ENCODE measurements around the gene PCNX4. TPM values are rescaled to one million over a fixed set of nuclear protein-coding genes. Genes with fewer than 3 reads are reported as not detected.
A peak's percentile ranks its signal among the peaks of the same experiment; 100 is the strongest.

The PCNX4 gene
- total RNA-seq, 4 donors from 2014 or later = 11.3 to 42.8 (median 34.8) TPM

DNA sequence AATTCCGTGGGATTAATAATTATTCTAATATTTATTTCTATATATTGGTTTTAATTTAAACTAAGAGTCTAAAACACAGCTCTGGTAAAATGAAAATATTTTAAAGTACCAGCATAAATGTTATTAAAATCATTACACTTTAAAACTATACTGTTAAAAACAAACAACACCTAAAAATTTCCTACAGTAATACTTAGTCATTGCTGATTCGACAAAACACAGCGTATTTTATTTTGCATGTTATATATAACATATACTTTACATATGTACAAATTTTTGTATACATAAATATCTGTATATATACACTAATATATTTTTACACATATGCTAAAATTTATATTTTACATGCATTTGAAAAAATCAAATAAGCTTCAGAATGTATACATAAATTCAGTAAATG is 6.0 kb upstream of the PCNX4 start:
- no peak for ATAC-seq
- Histone ChIP-seq H3K4me1 (no peaks in the 10 kb centered on the region), H3K27me3 (no peaks in the 10 kb centered on the region), H3K36me3 (no peaks in the 10 kb centered on the region), H3K27ac (no peak overlapping the region), H3K9me3 (no peaks in the 10 kb centered on the region), H3K4me3 (no peak overlapping the region)
- in situ Hi-C loops (cut with MboI; ENCODE audit: low sequenced_read_pairs in 4 of 4) = no loop called here
- intact Hi-C loops (cut with DNase I; ENCODE audit: low total_unique reads) = no loop called here
- TF ChIP-seq, protein P1, sequence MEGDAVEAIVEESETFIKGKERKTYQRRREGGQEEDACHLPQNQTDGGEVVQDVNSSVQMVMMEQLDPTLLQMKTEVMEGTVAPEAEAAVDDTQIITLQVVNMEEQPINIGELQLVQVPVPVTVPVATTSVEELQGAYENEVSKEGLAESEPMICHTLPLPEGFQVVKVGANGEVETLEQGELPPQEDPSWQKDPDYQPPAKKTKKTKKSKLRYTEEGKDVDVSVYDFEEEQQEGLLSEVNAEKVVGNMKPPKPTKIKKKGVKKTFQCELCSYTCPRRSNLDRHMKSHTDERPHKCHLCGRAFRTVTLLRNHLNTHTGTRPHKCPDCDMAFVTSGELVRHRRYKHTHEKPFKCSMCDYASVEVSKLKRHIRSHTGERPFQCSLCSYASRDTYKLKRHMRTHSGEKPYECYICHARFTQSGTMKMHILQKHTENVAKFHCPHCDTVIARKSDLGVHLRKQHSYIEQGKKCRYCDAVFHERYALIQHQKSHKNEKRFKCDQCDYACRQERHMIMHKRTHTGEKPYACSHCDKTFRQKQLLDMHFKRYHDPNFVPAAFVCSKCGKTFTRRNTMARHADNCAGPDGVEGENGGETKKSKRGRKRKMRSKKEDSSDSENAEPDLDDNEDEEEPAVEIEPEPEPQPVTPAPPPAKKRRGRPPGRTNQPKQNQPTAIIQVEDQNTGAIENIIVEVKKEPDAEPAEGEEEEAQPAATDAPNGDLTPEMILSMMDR (IDR thresholded peaks at IDR 0.05 in 4 of 5, conservative IDR thresholded peaks at IDR 0.05 in 1 of 5) = no peak
- TF ChIP-seq POLR2A (IDR thresholded peaks at IDR 0.05) = no peak
- no peak for DNase-seq

DNA sequence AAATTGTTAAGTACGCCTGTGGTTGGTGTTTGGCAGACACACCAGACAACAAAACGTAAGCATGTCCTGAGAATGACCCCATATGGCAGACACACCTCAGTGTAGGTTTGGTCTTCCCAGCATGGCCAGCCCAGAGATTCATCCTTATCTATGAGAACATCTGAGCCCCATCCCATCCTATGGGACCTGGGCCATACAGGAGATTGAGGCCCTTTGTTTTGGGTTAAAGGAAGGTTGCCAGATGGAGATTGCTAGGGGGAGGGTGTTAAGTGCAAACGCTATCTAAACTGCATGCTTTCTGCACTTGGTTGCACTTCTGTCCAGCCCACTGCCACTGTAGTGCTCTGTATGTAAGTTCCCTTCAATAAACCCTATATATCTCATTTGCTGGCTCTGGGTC is 4.1 kb upstream of the PCNX4 start:
- H3K9me3 ChIP-seq = no peaks in the 10 kb centered on the region
- TF ChIP-seq, protein P1 (IDR thresholded peaks at IDR 0.05 in 4 of 5, conservative IDR thresholded peaks at IDR 0.05 in 1 of 5) = no peak
- TF ChIP-seq POLR2A (IDR thresholded peaks at IDR 0.05) = no peak
- DNase-seq (no peak), ATAC-seq (no peak)
- H3K27me3 ChIP-seq = no peaks in the 10 kb centered on the region
- H3K4me3 ChIP-seq = no peak overlapping the region
- in situ Hi-C loops (cut with MboI; ENCODE audit: low sequenced_read_pairs in 4 of 4) (no loop called here), intact Hi-C loops (cut with DNase I; ENCODE audit: low total_unique reads) (no loop called here)
- no peaks in the 10 kb centered on the region for H3K4me1 ChIP-seq
- no peak overlapping the region for H3K27ac ChIP-seq
- H3K36me3 ChIP-seq = no peaks in the 10 kb centered on the region

DNA sequence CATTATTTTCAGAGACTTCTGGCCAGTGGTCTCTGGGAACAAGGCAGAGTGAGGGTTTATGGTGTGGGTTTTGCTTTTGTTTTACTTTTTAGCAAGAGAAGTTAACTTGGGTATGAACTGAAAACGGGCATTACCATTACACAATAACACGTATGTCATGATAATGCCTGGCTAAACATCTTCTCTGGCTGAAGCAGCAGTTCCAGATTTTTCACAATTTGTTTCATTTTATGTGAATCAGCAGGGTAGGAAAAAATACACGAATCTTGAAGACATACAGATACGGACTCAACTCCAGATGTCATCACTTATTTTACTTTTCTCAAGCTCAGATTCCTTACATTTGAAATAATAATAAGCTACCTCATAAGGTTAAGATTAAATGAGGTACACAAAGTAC is 2.5 kb upstream of the PCNX4 start:
- no peak for ATAC-seq
- in situ Hi-C loops (cut with MboI; ENCODE audit: low sequenced_read_pairs in 4 of 4) (no loop called here), intact Hi-C loops (cut with DNase I; ENCODE audit: low total_unique reads) (no loop called here)
- no peak for DNase-seq
- H3K36me3 ChIP-seq = no peaks in the 10 kb centered on the region
- no peaks in the 10 kb centered on the region for H3K27me3 ChIP-seq
- TF ChIP-seq, protein P1 (IDR thresholded peaks at IDR 0.05 in 4 of 5, conservative IDR thresholded peaks at IDR 0.05 in 1 of 5) = no peak
- TF ChIP-seq POLR2A (IDR thresholded peaks at IDR 0.05) = no peak
- no peak overlapping the region for H3K27ac ChIP-seq
- peaks cover 11 to 15% of the 10 kb centered on the region in 2 donors for H3K4me1 ChIP-seq
- H3K9me3 ChIP-seq = no peaks in the 10 kb centered on the region
- no peak overlapping the region for H3K4me3 ChIP-seq

DNA sequence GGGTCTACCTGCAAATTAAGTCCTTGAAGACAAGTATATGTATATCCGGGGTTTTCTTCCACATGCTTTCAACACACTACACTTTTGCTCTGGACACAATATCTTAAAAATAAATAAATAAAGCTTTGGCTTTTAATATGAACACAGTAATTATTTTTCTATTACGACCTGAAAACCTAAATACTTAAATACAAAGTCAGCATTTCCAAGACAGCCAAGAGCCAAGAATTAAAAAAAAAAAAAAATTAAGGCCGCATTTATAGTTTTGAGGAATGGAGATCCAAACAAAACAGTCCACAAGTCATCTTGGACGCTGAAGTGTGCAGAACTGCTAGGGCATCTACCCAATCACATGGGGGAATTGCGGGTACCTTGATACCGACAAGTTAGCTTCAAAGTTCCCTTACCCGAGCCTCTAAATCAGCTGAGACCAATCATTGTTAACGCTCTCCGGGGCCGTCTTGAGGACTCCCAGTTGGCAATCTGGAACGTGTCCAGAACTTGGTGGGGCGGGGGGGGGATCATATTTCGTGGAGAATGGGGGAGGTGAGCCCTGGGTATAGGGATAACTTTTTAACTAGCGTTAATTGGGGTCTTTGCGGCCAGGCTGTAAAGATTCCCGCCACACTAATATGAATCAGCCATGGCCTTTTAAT is 731 bp upstream of the PCNX4 start:
- Histone ChIP-seq H3K27ac (peak overlapping the region; percentile 88 to 99 (median 96)), H3K4me1 (peaks cover 28 to 33% of the 10 kb centered on the region in 2 donors), H3K27me3 (no peaks in the 10 kb centered on the region), H3K9me3 (no peaks in the 10 kb centered on the region), H3K4me3 (peak overlapping the region; percentile 71 to 86 (median 73)), H3K36me3 (no peaks in the 10 kb centered on the region)
- intact Hi-C loops (cut with DNase I; ENCODE audit: low total_unique reads) (loop anchor here (1.0 to 10.0 kb wide), 6 partner anchors 26 to 1054 kb away; partner anchors contain the start of gene PPM1A), in situ Hi-C loops (cut with MboI; ENCODE audit: low sequenced_read_pairs in 4 of 4) (loop anchor here in 3 of 4 donors (5.0 to 10.0 kb wide), 3 partner anchors 61 to 164 kb away; partner anchors contain the start of gene DHRS7 (in 2 of the 3))
- TF ChIP-seq, protein P1 (IDR thresholded peaks at IDR 0.05 in 4 of 5, conservative IDR thresholded peaks at IDR 0.05 in 1 of 5) = no peak
- TF ChIP-seq POLR2A (IDR thresholded peaks at IDR 0.05) = no peak
- DNase-seq = peak; percentile 31 to 76
- ATAC-seq = peak; percentile 27 to 59
